Ovary (tissue), 9 donors: ENCODE measurements around the gene HIBCH. TPM values are rescaled to one million over a fixed set of nuclear protein-coding genes. Genes with fewer than 3 reads are reported as not detected.

Experiments
- DNase-seq, 5 donors: peaks; one replicate each; pipeline ENCODE4 v3.0.0-alpha.2; 2019 to 2020
- H3K27ac ChIP-seq, 2 donors: fragments of 200-600 bp; one replicate each; pipeline versions ENCODE4 v1.5.1 to v1.8.0; 2019 to 2022
- H3K27me3 ChIP-seq: fragments of 200-600 bp; one replicate; pipeline ENCODE4 v1.8.0; 2022
- H3K36me3 ChIP-seq: fragments of 200-600 bp; sonication (generic); one replicate; pipeline ENCODE4 v1.5.1; 2019
- H3K4me1 ChIP-seq: one replicate; pipeline ENCODE4 v1.8.1; 2013; ENCODE audit warnings: mild to moderate bottlenecking, moderate library complexity; ENCODE audit not compliant: insufficient read depth
- H3K4me3 ChIP-seq: fragments of 200-600 bp; sonication (generic); one replicate; pipeline ENCODE4 v1.5.1; 2017
- H3K9me3 ChIP-seq, 2 donors: fragments of 200-600 bp in 1 of 2; sonication (generic) in 1 of 2; one replicate each; pipeline versions ENCODE4 v1.5.1 to v1.8.1; 2013 to 2019; ENCODE audit warnings: mild to moderate bottlenecking in 1 of 2, moderate library complexity in 1 of 2
- CTCF ChIP-seq, 3 donors: fragments of 450-650 bp in 2 of 3; fragments of 200-600 bp in 1 of 3; IDR thresholded peaks; one replicate each; pipeline versions ENCODE4 v1.5.1 to v1.8.0; 2016 to 2022; ENCODE audit warnings: antibody characterized with exemption in 3 of 3, mild to moderate bottlenecking in 1 of 3
- EP300 ChIP-seq: sonication (generic); formaldehyde crosslinking; IDR thresholded peaks from one replicate; pipeline ENCODE4 v1.6.1; 2017; ENCODE audit warnings: antibody characterized with exemption
- POLR2A ChIP-seq: fragments of 450-650 bp; IDR thresholded peaks from one replicate; pipeline ENCODE4 v1.6.1; 2017; ENCODE audit warnings: antibody characterized with exemption, mild to moderate bottlenecking, moderate library complexity
- WGBS, 3 donors: extraction: QIAGEN DNeasy Blood & Tissue Kit in 1 of 3; methylation state at CpG; one replicate each; pipeline versions ENCODE4 v1.1.5 to v1.1.7; 2013 to 2017; 5-methylcytosine and 5-hydroxymethylcytosine counted together
- intact Hi-C, 4 donors: fragments of 100-400 bp; cut with DNase I; formaldehyde crosslinking; loops; one replicate each; pipeline versions ENCODE4 v1.11.0 to v1.15.1; 2022 to 2023
- polyA plus RNA-seq, 2 donors: library from polyadenylated mRNA; stranded (reverse); fragments of 200-250 nt in 1 of 2; fragments of 350-450 nt in 1 of 2; fragmentation: Illumina TruSeq in 1 of 2; extraction: RNeasy Lipid Tissue Mini Kit (QIAGEN cat#74804) in 1 of 2; gene quantifications; one replicate each; pipeline ENCODE4 v1.2.3, GENCODE V29; 2013 to 2014
- total RNA-seq, 7 donors: library from RNA; depleted of rRNA in 2 of 7; stranded (reverse); fragments of >200 nt in 2 of 7; fragmentation: NEBNext Ultra II Directional in 3 of 7; extraction: Animal tissue kit (Norgen Biotek cat#: 25700) in 3 of 7; gene quantifications; one replicate each; pipeline versions ENCODE4 v1.1.0 to v1.2.4, GENCODE V29; 2016 to 2023
- donor health status: DM: no; HTN: no; CAD: no; lungs with moderate emphysema.
- donor health status: DM: no; HTN: no; CAD: no.
- donor health status: Bipolar disorder and iron deficiency.
- donor health status: DM: yes; HTN: yes; CAD: no.
- donor health status: DM: no; HTN: no; CAD: no.
- donor health status: DM: yes; HTN: yes; CAD: no.

Gene HIBCH
- total and polyA plus RNA-seq, 9 donors, result 9.7 to 28.4 (median 21.7) TPM

- intact Hi-C loops, result loop anchor here in 1 of 4 donors (10.0 kb wide), 1 partner anchor 46 kb away; no protein-coding TSS in a partner anchor
- 83 to 89% (median 89%) methylated on average over 3 of the region's 3 CpGs for WGBS, 3 donors
- TF ChIP-seq CTCF (IDR thresholded peaks at IDR 0.05) (no peak), EP300 (no peak), POLR2A (no peak)
- Histone ChIP-seq H3K9me3 (no peaks in the 10 kb centered on the region), H3K36me3 (no peaks in the 10 kb centered on the region), H3K27ac (no peak overlapping the region), H3K4me3 (no peak overlapping the region), H3K27me3 (no peaks in the 10 kb centered on the region), H3K4me1 (no peaks in the 10 kb centered on the region)
- no peak for DNase-seq
These were observed 9.0 kb upstream of the HIBCH start for GRCh38 chr2:190328573-190329147.

GRCh38 chr2:190327867-190328572, 8.4 kb upstream of the HIBCH start:
- no peak overlapping the region for H3K4me3 ChIP-seq
- H3K27me3 ChIP-seq, result no peaks in the 10 kb centered on the region
- no peaks in the 10 kb centered on the region for H3K9me3 ChIP-seq
- TF ChIP-seq EP300 (no peak), POLR2A (no peak), CTCF (IDR thresholded peaks at IDR 0.05) (no peak)
- no peak overlapping the region for H3K27ac ChIP-seq
- intact Hi-C loops, result loop anchor here in 1 of 4 donors (10.0 kb wide), 1 partner anchor 47 kb away; no protein-coding TSS in a partner anchor
- no peak for DNase-seq
- WGBS, 3 donors, result 84 to 88% (median 87%) methylated on average over 4 of the region's 4 CpGs
- H3K4me1 ChIP-seq, result no peaks in the 10 kb centered on the region
- no peaks in the 10 kb centered on the region for H3K36me3 ChIP-seq

- TF ChIP-seq CTCF (IDR thresholded peaks at IDR 0.05), result no peak
- no peak for TF ChIP-seq POLR2A
- TF ChIP-seq EP300, result no peak
- Histone ChIP-seq H3K27me3 (no peaks in the 10 kb centered on the region), H3K27ac (no peak overlapping the region), H3K4me3 (no peak overlapping the region), H3K36me3 (no peaks in the 10 kb centered on the region), H3K9me3 (no peaks in the 10 kb centered on the region), H3K4me1 (no peaks in the 10 kb centered on the region)
- intact Hi-C loops, result loop anchor here in 1 of 4 donors (10.0 kb wide), 1 partner anchor 49 kb away; no protein-coding TSS in a partner anchor
- no peak for DNase-seq
- 70 to 71% (median 70%) methylated on average over 2 of the region's 2 CpGs for WGBS, 3 donors
These were observed 6.0 kb upstream of the HIBCH start for GRCh38 chr2:190325588-190325987.

- Histone ChIP-seq H3K27me3 (no peaks in the 10 kb centered on the region), H3K9me3 (no peaks in the 10 kb centered on the region), H3K36me3 (no peaks in the 10 kb centered on the region), H3K4me1 (no peaks in the 10 kb centered on the region), H3K4me3 (no peak overlapping the region), H3K27ac (no peak overlapping the region)
- intact Hi-C loops, result loop anchor here in 1 of 4 donors (10.0 kb wide), 1 partner anchor 51 kb away; no protein-coding TSS in a partner anchor
- TF ChIP-seq EP300 (no peak), CTCF (IDR thresholded peaks at IDR 0.05) (no peak), POLR2A (no peak)
- no peak for DNase-seq
These were observed 3.8 kb upstream of the HIBCH start for GRCh38 chr2:190323406-190323805.
